K562 (cell line): ENCODE measurements around the gene HYAL3. TPM values are rescaled to one million over a fixed set of nuclear protein-coding genes. Genes with fewer than 3 reads are reported as not detected.

Experiments used
- ARHGAP35 ChIP-seq: fragments of 450-650 bp; IDR thresholded peaks from 2 replicates; pipeline ENCODE4 v1.6.1; 2018; ENCODE audit not compliant: partially characterized antibody
- ATF3 ChIP-seq, 2 experiments: fragments of 450-650 bp in 1 of 2; sonication (generic) in 1 of 2; formaldehyde crosslinking in 1 of 2; IDR thresholded peaks in 1 of 2; conservative IDR thresholded peaks in 1 of 2; 2 replicates each; pipeline versions ENCODE4 v1.6.1 to v1.8.1; 2016 to 2023; ENCODE audit warnings: mild to moderate bottlenecking in 2 of 2, moderate library complexity in 2 of 2, inconsistent platforms in 1 of 2, missing genetic modification reagents in 1 of 2
- CEBPG ChIP-seq, 3 experiments: fragments of 200-800 bp in 1 of 3; sonication (Bioruptor generic) in 1 of 3; sonication (generic) in 1 of 3; formaldehyde crosslinking in 1 of 3; IDR thresholded peaks in 2 of 3; conservative IDR thresholded peaks in 1 of 3; 2 replicates each; pipeline versions ENCODE4 v1.6.1 to v1.8.0; 2016 to 2022; ENCODE audit warnings: missing compliant biosample characterization in 2 of 3, missing genetic modification characterization in 2 of 3, mild to moderate bottlenecking in 1 of 3, missing genetic modification reagents in 1 of 3
- CREB1 ChIP-seq, 2 experiments: sonication (generic) in 1 of 2; formaldehyde crosslinking in 1 of 2; IDR thresholded peaks; 2 replicates each; pipeline versions ENCODE4 v1.6.1 to v1.8.0; 2012 to 2022; ENCODE audit warnings: inconsistent platforms in 1 of 2, mild to moderate bottlenecking in 1 of 2, missing genetic modification reagents in 1 of 2, moderate library complexity in 1 of 2
- NFE2L1 ChIP-seq: fragments of 450-650 bp; IDR thresholded peaks from 2 replicates; pipeline ENCODE4 v1.6.1; 2016; ENCODE audit warnings: missing genetic modification characterization, low read depth, mild to moderate bottlenecking, missing compliant biosample characterization, moderate library complexity, borderline replicate concordance
- RBM22 ChIP-seq: fragments of 200-400 bp; formaldehyde crosslinking; IDR thresholded peaks from 2 replicates; pipeline ENCODE4 v1.6.1; 2018; ENCODE audit warnings: low read length, low read depth; ENCODE audit not compliant: poor library complexity, severe bottlenecking
- ZBTB12 ChIP-seq: fragments of 250-450 bp; sonication (Bioruptor Pico); IDR thresholded peaks from 2 replicates; pipeline ENCODE4 v1.4.0; 2020
- ZNF224 ChIP-seq: sonication (generic); formaldehyde crosslinking; IDR thresholded peaks from 2 replicates; pipeline ENCODE4 v1.8.0; 2022; ENCODE audit warnings: mild to moderate bottlenecking, missing genetic modification reagents
- ZNF707 ChIP-seq: fragments of 250-450 bp; sonication (Bioruptor Pico); conservative IDR thresholded peaks from 2 replicates; pipeline ENCODE4 v1.8.0; 2022; ENCODE audit warnings: inconsistent platforms, mild to moderate bottlenecking, moderate library complexity
- polyA plus RNA-seq, 8 experiments: library from polyadenylated mRNA; depleted of rRNA in 4 of 8; stranded (reverse) in 5 of 8; unstranded in 3 of 8; fragments of >200 nt; fragmentation: Nextera tagmentation in 2 of 8; fragmentation: Illumina TruSeq in 1 of 8; extraction: Ambion mirVana in 2 of 8; extraction: Trizol in 1 of 8; gene quantifications; 2 replicates each; pipeline versions ENCODE4 v1.2.1 to v1.2.3, GENCODE V29; 2011 to 2014; ENCODE audit warnings: inconsistent platforms in 1 of 8, missing spikeins in 1 of 8
- total RNA-seq, 7 experiments: library from RNA; depleted of rRNA in 6 of 7; stranded (reverse); fragments of >200 nt in 6 of 7; fragmentation: Illumina TruSeq in 2 of 7; extraction: Trizol in 2 of 7; gene quantifications; 2 replicates each; pipeline versions ENCODE4 v1.2.1 to v1.2.3, GENCODE V29; 2011 to 2021; ENCODE audit warnings: low replicate concordance in 1 of 7
- TF ChIP-seq, protein P1 (sequence below): fragments of 250-450 bp; sonication (Bioruptor Pico); IDR thresholded peaks from 2 replicates; pipeline ENCODE4 v1.8.0; 2021; ENCODE audit warnings: moderate library complexity, mild to moderate bottlenecking, inconsistent platforms

HYAL3 gene
- total and polyA plus RNA-seq, 9 of the 15 experiments (the other 6 are each of a cell fraction or from before 2014, with no cell fraction given) = 0.38 to 9.1 (median 6.8) TPM

DNA sequence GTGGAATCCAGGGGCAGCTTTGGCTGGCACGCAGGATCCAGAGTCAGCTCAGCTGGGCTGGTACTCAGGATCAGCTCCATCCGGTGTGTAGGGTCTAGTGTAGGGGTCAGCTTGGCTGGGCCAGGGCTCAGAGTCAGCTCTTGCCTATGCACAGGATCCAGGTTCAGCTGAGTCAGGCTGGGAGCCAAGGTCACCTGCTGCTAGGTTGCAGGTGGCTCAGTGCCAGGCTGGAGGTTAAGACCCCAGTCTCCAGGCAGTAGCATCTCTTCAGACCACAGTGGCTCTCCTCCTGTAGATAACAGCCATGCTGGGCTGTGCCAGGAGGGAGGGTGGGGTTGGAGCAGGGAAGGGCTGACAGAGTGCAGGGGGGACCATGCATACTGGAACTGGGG, 1.8 kb downstream of the HYAL3 start (continued):
- TF ChIP-seq, protein P1, sequence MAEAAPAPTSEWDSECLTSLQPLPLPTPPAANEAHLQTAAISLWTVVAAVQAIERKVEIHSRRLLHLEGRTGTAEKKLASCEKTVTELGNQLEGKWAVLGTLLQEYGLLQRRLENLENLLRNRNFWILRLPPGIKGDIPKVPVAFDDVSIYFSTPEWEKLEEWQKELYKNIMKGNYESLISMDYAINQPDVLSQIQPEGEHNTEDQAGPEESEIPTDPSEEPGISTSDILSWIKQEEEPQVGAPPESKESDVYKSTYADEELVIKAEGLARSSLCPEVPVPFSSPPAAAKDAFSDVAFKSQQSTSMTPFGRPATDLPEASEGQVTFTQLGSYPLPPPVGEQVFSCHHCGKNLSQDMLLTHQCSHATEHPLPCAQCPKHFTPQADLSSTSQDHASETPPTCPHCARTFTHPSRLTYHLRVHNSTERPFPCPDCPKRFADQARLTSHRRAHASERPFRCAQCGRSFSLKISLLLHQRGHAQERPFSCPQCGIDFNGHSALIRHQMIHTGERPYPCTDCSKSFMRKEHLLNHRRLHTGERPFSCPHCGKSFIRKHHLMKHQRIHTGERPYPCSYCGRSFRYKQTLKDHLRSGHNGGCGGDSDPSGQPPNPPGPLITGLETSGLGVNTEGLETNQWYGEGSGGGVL = no peak
- TF ChIP-seq CREB1 (IDR thresholded peaks at IDR 0.05) (no peak), CREB1 (CRISPR knock-in tag; IDR thresholded peaks at IDR 0.05) (no peak), CEBPG (CRISPR knock-in tag; IDR thresholded peaks at IDR 0.05) (no peak), CEBPG (tag; conservative IDR thresholded peaks at IDR 0.05 in 1 of 2, IDR thresholded peaks at IDR 0.05 in 1 of 2) (no peak), ARHGAP35 (no peak), RBM22 (no peak), ATF3 (IDR thresholded peaks at IDR 0.05) (no peak), ATF3 (CRISPR knock-in tag; conservative IDR thresholded peaks at IDR 0.05) (no peak), ZNF224 (no peak), ZBTB12 (CRISPR knock-in tag) (no peak), NFE2L1 (no peak), ZNF707 (CRISPR knock-in tag) (no peak)
